Esophagus squamous epithelium (tissue), 4 donors: Measurements from ENCODE around the gene PEF1.

Source experiments
- POLR2A ChIP-seq, 4 donors: fragments of 450-650 bp; IDR thresholded peaks; one replicate each; pipeline ENCODE4 v1.6.1; 2017; ENCODE audit warnings: antibody characterized with exemption in 4 of 4, mild to moderate bottlenecking in 4 of 4, moderate library complexity in 3 of 4
- TF ChIP-seq, protein P1 (sequence below), 6 experiments: fragments of 450-650 bp in 4 of 6; fragments of 200-600 bp in 2 of 6; sonication (generic) in 2 of 6; IDR thresholded peaks; one replicate each; pipeline ENCODE4 v1.5.1; 2016 to 2019; ENCODE audit warnings: antibody characterized with exemption in 6 of 6, mild to moderate bottlenecking in 4 of 6, moderate library complexity in 4 of 6

DNA sequence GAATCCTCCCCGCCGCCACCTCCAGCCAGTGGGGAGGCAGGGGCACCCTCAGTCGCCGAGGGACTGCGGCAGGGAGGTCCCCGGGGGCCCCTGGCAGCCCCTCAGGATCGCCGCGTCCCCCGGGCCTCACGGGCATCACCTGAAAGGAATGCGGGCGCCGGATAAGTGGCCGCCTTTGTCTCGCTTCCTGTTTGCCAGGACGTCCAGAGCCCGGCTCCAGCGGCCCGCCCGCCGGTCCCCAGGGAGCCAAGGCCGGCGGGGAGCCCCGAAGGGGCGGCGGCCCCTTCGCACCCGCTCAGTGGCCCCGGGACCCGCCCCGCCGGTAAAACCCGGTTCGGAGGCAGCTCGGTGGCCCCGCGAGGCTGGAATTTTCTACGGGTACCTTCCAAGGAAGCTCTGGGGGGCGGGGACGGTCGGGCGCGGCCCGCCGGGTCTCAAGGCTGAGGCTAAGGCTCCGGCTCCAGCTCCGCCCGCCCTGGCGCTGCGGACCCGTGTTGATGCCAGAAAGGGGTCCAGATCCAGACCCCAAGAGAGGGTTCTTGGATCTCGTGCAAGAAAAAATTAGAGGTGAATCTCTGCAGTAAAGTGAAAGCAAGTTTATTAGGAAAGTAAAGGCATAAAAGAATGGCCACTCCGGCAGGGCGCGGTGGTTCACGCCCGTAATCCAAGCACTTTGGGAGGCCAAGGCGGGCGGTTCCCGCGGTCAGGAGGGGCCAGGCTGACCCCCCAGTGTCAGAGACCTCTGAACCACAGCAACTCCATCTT lies 55.7 kb downstream of the PEF1 start:
- TF ChIP-seq, protein P1, sequence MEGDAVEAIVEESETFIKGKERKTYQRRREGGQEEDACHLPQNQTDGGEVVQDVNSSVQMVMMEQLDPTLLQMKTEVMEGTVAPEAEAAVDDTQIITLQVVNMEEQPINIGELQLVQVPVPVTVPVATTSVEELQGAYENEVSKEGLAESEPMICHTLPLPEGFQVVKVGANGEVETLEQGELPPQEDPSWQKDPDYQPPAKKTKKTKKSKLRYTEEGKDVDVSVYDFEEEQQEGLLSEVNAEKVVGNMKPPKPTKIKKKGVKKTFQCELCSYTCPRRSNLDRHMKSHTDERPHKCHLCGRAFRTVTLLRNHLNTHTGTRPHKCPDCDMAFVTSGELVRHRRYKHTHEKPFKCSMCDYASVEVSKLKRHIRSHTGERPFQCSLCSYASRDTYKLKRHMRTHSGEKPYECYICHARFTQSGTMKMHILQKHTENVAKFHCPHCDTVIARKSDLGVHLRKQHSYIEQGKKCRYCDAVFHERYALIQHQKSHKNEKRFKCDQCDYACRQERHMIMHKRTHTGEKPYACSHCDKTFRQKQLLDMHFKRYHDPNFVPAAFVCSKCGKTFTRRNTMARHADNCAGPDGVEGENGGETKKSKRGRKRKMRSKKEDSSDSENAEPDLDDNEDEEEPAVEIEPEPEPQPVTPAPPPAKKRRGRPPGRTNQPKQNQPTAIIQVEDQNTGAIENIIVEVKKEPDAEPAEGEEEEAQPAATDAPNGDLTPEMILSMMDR (IDR thresholded peaks at IDR 0.05): no peak
- TF ChIP-seq POLR2A (IDR thresholded peaks at IDR 0.05): no peak
